Trophoblast cell (in vitro differentiated cells and primary cell): ENCODE measurements around the gene ME3.

Experiments
- DNase-seq, 2 donors: peaks; one replicate each; pipeline ENCODE4 v3.0.0-alpha.2; 2016
- H2AFZ ChIP-seq: 2 replicates; pipeline ENCODE4 v1.6.1; 2013; ENCODE audit warnings: low read length, moderate library complexity, mild to moderate bottlenecking; ENCODE audit not compliant: insufficient read depth, poor library complexity
- H2AK5ac ChIP-seq: 2 replicates; pipeline ENCODE4 v1.6.1; 2013; ENCODE audit warnings: mild to moderate bottlenecking, low read length
- H2BK120ac ChIP-seq: 2 replicates; pipeline ENCODE4 v1.6.1; 2013; ENCODE audit warnings: low read length, mild to moderate bottlenecking, moderate library complexity; ENCODE audit not compliant: insufficient read depth, poor library complexity
- H2BK12ac ChIP-seq: 2 replicates; pipeline ENCODE4 v1.6.1; 2013; ENCODE audit warnings: mild to moderate bottlenecking, low read length, moderate library complexity
- H2BK5ac ChIP-seq: 2 replicates; pipeline ENCODE4 v1.6.1; 2013; ENCODE audit warnings: low read length, low read depth, moderate library complexity, mild to moderate bottlenecking; ENCODE audit not compliant: poor library complexity
- H3K14ac ChIP-seq: 2 replicates; pipeline ENCODE4 v1.6.1; 2013; ENCODE audit warnings: mild to moderate bottlenecking, low read length
- H3K18ac ChIP-seq: 2 replicates; pipeline ENCODE4 v1.6.1; 2013; ENCODE audit warnings: mild to moderate bottlenecking, low read length
- H3K23ac ChIP-seq: 2 replicates; pipeline ENCODE4 v1.6.1; 2013; ENCODE audit warnings: low read length
- H3K27ac ChIP-seq: 2 replicates; pipeline ENCODE4 v1.5.1; 2013; ENCODE audit warnings: low read depth, mild to moderate bottlenecking, inconsistent platforms, low read length, moderate library complexity
- H3K27me3 ChIP-seq: 2 replicates; pipeline ENCODE4 v1.6.1; 2013; ENCODE audit warnings: inconsistent platforms, mild to moderate bottlenecking, low read length, moderate library complexity; ENCODE audit not compliant: insufficient read depth
- H3K36me3 ChIP-seq, 2 experiments: 1 replicate in 1 of 2; 2 replicates in 1 of 2; pipeline ENCODE4 v1.6.1; 2013; ENCODE audit warnings: low read length in 2 of 2, mild to moderate bottlenecking in 2 of 2, moderate library complexity in 1 of 2; ENCODE audit not compliant: insufficient read depth in 2 of 2, control insufficient read depth in 1 of 2
- H3K4ac ChIP-seq: 2 replicates; pipeline ENCODE4 v1.6.1; 2013; ENCODE audit warnings: low read depth, mild to moderate bottlenecking, low read length, moderate library complexity
- H3K4me1 ChIP-seq, 2 experiments: 1 replicate in 1 of 2; 2 replicates in 1 of 2; pipeline ENCODE4 v1.6.1; 2013; ENCODE audit warnings: low read length in 2 of 2, mild to moderate bottlenecking in 2 of 2, moderate library complexity in 1 of 2; ENCODE audit not compliant: insufficient read depth in 2 of 2, control insufficient read depth in 1 of 2
- H3K4me2 ChIP-seq: 2 replicates; pipeline ENCODE4 v1.6.1; 2013; ENCODE audit warnings: inconsistent platforms, mild to moderate bottlenecking, low read length, moderate library complexity
- H3K4me3 ChIP-seq: 2 replicates; pipeline ENCODE4 v1.5.1; 2013; ENCODE audit warnings: mild to moderate bottlenecking, low read depth, low read length, inconsistent platforms
- H3K79me1 ChIP-seq: one replicate; pipeline ENCODE4 v1.6.1; 2013; ENCODE audit warnings: low read length
- H3K79me2 ChIP-seq: 2 replicates; pipeline ENCODE4 v1.6.1; 2013; ENCODE audit warnings: low read length, mild to moderate bottlenecking; ENCODE audit not compliant: control insufficient read depth, insufficient read depth, poor library complexity
- H3K9ac ChIP-seq: 2 replicates; pipeline ENCODE4 v1.6.1; 2013; ENCODE audit warnings: mild to moderate bottlenecking, low read length
- H3K9me3 ChIP-seq: 2 replicates; pipeline ENCODE4 v1.6.1; 2013; ENCODE audit warnings: low read depth, mild to moderate bottlenecking, control low read depth, inconsistent platforms, low read length; ENCODE audit not compliant: insufficient read depth
- H4K12ac ChIP-seq: 2 replicates; pipeline ENCODE4 v1.6.1; 2013; ENCODE audit warnings: low read depth, mild to moderate bottlenecking, low read length, moderate library complexity
- H4K8ac ChIP-seq: 2 replicates; pipeline ENCODE4 v1.6.1; 2013; ENCODE audit warnings: low read depth, mild to moderate bottlenecking, low read length, moderate library complexity
- H4K91ac ChIP-seq: one replicate; pipeline ENCODE4 v1.6.1; 2013; ENCODE audit warnings: low read depth, mild to moderate bottlenecking, low read length, moderate library complexity
- WGBS: extraction: QIAGEN DNeasy Blood & Tissue Kit; methylation state at CpG from one replicate; pipeline ENCODE4 v1.1.7; 2013; ENCODE audit warnings: missing lambda C conversion rate; ENCODE audit not compliant: insufficient read length, insufficient coverage; ENCODE audit errors: extremely low coverage; 5-methylcytosine and 5-hydroxymethylcytosine counted together

The ME3 gene

GRCh38 chr11:86713552-86713951, 41.1 kb upstream of the ME3 start:
- Histone ChIP-seq H3K4me1 (peaks cover 0 to 2% of the 10 kb centered on the region in 2 experiments), H4K8ac (no peak overlapping the region), H2BK120ac (no peak overlapping the region), H4K12ac (no peak overlapping the region), H3K27ac (no peak overlapping the region), H3K36me3 (no peaks in the 10 kb centered on the region), H3K9ac (no peak overlapping the region), H3K4ac (no peak overlapping the region), H3K79me1 (peaks cover 5% of the 10 kb centered on the region), H3K4me2 (no peak overlapping the region), H3K14ac (no peak overlapping the region), H2AK5ac (no peak overlapping the region), H2BK12ac (peak overlapping the region; percentile 69), H3K18ac (no peak overlapping the region), H3K23ac (no peak overlapping the region), H2AFZ (no peak overlapping the region), H2BK5ac (no peak overlapping the region), H3K4me3 (no peak overlapping the region), H4K91ac (no peak overlapping the region), H3K79me2 (no peaks in the 10 kb centered on the region), H3K27me3 (no peaks in the 10 kb centered on the region), H3K9me3 (peaks cover 1% of the 10 kb centered on the region)
- WGBS = no CpG with 5 or more reads among the region's 5 CpGs
- DNase-seq = no peak

- H3K14ac ChIP-seq = no peak overlapping the region
- DNase-seq = no peak
- no peak overlapping the region for H3K4me2 ChIP-seq
- no peak overlapping the region for H2BK120ac ChIP-seq
- no peak overlapping the region for H3K4me3 ChIP-seq
- no peak overlapping the region for H3K9ac ChIP-seq
- H3K36me3 ChIP-seq = no peaks in the 10 kb centered on the region
- no peak overlapping the region for H3K23ac ChIP-seq
- no peak overlapping the region for H3K4ac ChIP-seq
- H3K27ac ChIP-seq = no peak overlapping the region
- H3K9me3 ChIP-seq = peaks cover 1% of the 10 kb centered on the region
- H3K18ac ChIP-seq = no peak overlapping the region
- H3K79me1 ChIP-seq = no peaks in the 10 kb centered on the region
- H4K12ac ChIP-seq = no peak overlapping the region
- no peak overlapping the region for H2BK5ac ChIP-seq
- no peaks in the 10 kb centered on the region for H3K79me2 ChIP-seq
- H3K4me1 ChIP-seq = no peaks in the 10 kb centered on the region
- no peak overlapping the region for H2AK5ac ChIP-seq
- H3K27me3 ChIP-seq = no peaks in the 10 kb centered on the region
- no peak overlapping the region for H2BK12ac ChIP-seq
- H2AFZ ChIP-seq = no peak overlapping the region
- no peak overlapping the region for H4K8ac ChIP-seq
- H4K91ac ChIP-seq = no peak overlapping the region
Measured at GRCh38 chr11:86710936-86711335, 38.5 kb upstream of the ME3 start.

DNA sequence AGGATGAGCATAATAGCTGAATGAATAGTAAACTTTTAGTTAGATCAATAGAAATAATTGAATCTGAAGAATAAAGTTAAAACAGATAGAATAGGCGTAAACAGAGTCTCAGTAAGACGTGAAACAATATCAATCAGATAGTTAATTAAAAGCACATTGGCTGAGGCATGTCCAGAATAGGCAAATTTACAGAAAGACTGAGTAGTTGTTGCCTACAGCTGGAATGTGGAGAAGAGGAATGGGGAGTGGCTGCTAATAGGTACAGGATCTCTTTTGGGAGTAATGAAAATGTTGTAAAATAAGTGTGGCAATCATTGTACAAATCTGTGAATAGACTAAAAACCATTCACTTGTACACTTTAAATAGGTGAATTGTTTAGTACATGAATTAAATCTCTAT, 36.3 kb upstream of the ME3 start:
- H4K12ac ChIP-seq = no peak overlapping the region
- H3K9me3 ChIP-seq = no peaks in the 10 kb centered on the region
- no peak overlapping the region for H3K18ac ChIP-seq
- no peak overlapping the region for H3K4me3 ChIP-seq
- no peak overlapping the region for H2AK5ac ChIP-seq
- H3K4me1 ChIP-seq = no peaks in the 10 kb centered on the region
- H3K36me3 ChIP-seq = no peaks in the 10 kb centered on the region
- H2BK5ac ChIP-seq = no peak overlapping the region
- H4K8ac ChIP-seq = no peak overlapping the region
- no peak overlapping the region for H3K27ac ChIP-seq
- WGBS = no CpG with 5 or more reads among the region's 2 CpGs
- no peaks in the 10 kb centered on the region for H3K79me1 ChIP-seq
- H3K4ac ChIP-seq = no peak overlapping the region
- no peak overlapping the region for H4K91ac ChIP-seq
- H2BK12ac ChIP-seq = no peak overlapping the region
- H3K23ac ChIP-seq = no peak overlapping the region
- H3K79me2 ChIP-seq = no peaks in the 10 kb centered on the region
- no peak for DNase-seq
- no peak overlapping the region for H2BK120ac ChIP-seq
- no peak overlapping the region for H3K9ac ChIP-seq
- H3K27me3 ChIP-seq = no peaks in the 10 kb centered on the region
- no peak overlapping the region for H3K14ac ChIP-seq
- H3K4me2 ChIP-seq = no peak overlapping the region
- no peak overlapping the region for H2AFZ ChIP-seq

DNA sequence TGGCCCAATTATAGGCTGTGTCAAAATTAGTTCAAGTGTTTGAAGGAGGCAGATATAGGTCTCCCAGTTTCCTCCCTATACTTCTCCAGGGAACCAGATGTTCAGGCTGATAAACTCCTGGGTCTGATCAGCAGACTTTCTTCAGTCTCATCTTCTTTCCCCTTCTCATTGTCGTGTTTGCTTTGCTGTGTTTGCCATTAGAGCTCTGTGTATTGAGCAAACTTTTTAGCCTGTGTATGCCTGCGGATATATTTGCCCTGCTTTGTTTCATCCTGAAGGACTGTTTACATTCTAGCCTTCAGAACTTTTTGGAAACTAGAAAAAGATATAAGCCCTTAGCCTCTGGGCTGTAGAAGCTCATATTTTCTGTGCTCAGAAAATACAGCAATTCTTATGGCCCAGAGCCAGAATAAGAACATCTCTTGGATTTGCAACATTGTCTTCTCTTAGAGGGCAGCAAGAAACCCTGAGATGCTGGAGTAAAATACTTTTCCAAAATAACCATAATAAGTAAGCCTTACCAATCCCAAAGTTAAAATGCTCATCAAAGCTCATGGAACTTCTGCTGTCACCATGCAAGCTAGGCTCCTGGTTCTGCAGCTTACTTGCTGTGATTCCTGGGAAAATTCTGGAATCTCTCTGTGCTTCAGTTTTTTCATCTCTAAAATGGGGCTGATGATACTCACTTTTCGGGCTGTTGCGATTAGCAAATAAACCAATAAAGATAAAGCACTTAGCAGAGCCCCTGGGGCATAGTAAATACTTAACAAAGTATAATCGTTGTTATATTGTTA, 34.1 kb upstream of the ME3 start:
- H2BK5ac ChIP-seq = no peak overlapping the region
- DNase-seq = no peak
- H3K23ac ChIP-seq = no peak overlapping the region
- no peak overlapping the region for H2BK120ac ChIP-seq
- WGBS = no CpG with 5 or more reads among the region's 5 CpGs
- H3K79me1 ChIP-seq = no peaks in the 10 kb centered on the region
- no peak overlapping the region for H2AK5ac ChIP-seq
- H3K4me3 ChIP-seq = no peak overlapping the region
- H3K14ac ChIP-seq = no peak overlapping the region
- no peak overlapping the region for H4K12ac ChIP-seq
- no peak overlapping the region for H3K9ac ChIP-seq
- H4K8ac ChIP-seq = no peak overlapping the region
- no peak overlapping the region for H3K4ac ChIP-seq
- H2BK12ac ChIP-seq = no peak overlapping the region
- H3K9me3 ChIP-seq = no peaks in the 10 kb centered on the region
- no peak overlapping the region for H3K4me2 ChIP-seq
- H3K79me2 ChIP-seq = no peaks in the 10 kb centered on the region
- H2AFZ ChIP-seq = no peak overlapping the region
- no peak overlapping the region for H3K18ac ChIP-seq
- no peaks in the 10 kb centered on the region for H3K4me1 ChIP-seq
- no peaks in the 10 kb centered on the region for H3K36me3 ChIP-seq
- no peak overlapping the region for H4K91ac ChIP-seq
- no peak overlapping the region for H3K27ac ChIP-seq
- H3K27me3 ChIP-seq = no peaks in the 10 kb centered on the region
